WTC11 (cell line): ENCODE measurements around the gene SH3BP2.

Source experiments
- CTCF ChIP-seq: fragments of 200-600 bp; IDR thresholded peaks from 2 replicates; pipeline ENCODE4 v1.8.0; 2022; ENCODE audit warnings: antibody characterized with exemption
- ESRRA ChIP-seq: sonication (generic); formaldehyde crosslinking; IDR thresholded peaks from 2 replicates; pipeline ENCODE4 v1.8.1; 2022; ENCODE audit warnings: mild to moderate bottlenecking, missing genetic modification reagents, borderline replicate concordance

DNA sequence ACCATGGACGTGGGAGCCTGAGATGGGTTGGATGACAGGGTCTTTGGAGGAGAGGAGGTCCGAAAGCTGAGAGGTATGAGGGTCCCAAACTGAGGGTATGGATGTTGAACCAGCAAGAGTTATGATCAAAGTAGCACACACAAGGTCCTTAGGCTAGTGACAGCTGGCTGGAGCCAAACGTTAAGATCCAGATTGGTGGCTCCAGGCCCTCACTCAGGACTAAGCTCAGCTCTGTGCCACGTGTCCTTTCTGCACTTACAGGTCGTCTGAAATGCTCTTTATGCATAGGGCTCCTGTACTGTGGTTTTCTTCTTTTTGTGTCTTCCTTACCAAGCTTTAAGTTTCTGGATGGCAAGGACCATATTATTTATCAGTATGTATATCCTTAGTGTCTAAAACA, 86.1 kb downstream of the SH3BP2 start:
- no peak for TF ChIP-seq CTCF
- TF ChIP-seq ESRRA (CRISPR knock-in tag): no peak
